Measurements from ENCODE around the gene FAM90A26.
"Not testable (repeated sequence)": the region's sequence is repeated elsewhere in the genome, so short reads cannot be mapped to it uniquely, and the experiment has no call there.

- TF ChIP-seq POLR2A, CTCF, EP300 (IDR thresholded peaks at IDR 0.05): not testable (repeated sequence)
These were observed 36.2 kb upstream of the FAM90A26 start for GRCh38 chr4:9134011-9134410.

Measured in upper lobe of left lung (tissue), 4 donors.